22Rv1 (cell line): ENCODE measurements around the gene RPL10A.

Experiments
- CTCF ChIP-seq: fragments of 450-650 bp; IDR thresholded peaks from 2 replicates; pipeline ENCODE4 v1.5.1; 2017; ENCODE audit warnings: mild to moderate bottlenecking
- ZFX ChIP-seq: fragments of 450-650 bp; IDR thresholded peaks from 2 replicates; pipeline ENCODE4 v1.6.1; 2017; ENCODE audit warnings: antibody characterized with exemption, borderline replicate concordance

- TF ChIP-seq CTCF, result peak; percentile 97
- no peak for TF ChIP-seq ZFX
These were observed at the start of gene RPL10A for GRCh38 chr6:35468181-35468979.
